Activated CD8-positive, alpha-beta memory T cell treated with anti-CD3 and anti-CD28 coated beads for 1 hour (primary cell): ENCODE measurements around the gene ESR2.
"Not testable (repeated sequence)": the region's sequence is repeated elsewhere in the genome, so short reads cannot be mapped to it uniquely, and the experiment has no call there.

Experiments
- DNase-seq, 2 donors: peaks; one replicate each; pipeline ENCODE4 v3.0.0-alpha.2; 2020; ENCODE audit warnings: low read depth in 1 of 2; ENCODE audit errors: extremely low read depth in 1 of 2

ESR2 gene

GRCh38 chr14:64158608-64159007 lies 135.6 kb downstream of the ESR2 start:
- no peak for DNase-seq

GRCh38 chr14:64149921-64150320 lies 144.2 kb downstream of the ESR2 start:
- no peak for DNase-seq

DNA sequence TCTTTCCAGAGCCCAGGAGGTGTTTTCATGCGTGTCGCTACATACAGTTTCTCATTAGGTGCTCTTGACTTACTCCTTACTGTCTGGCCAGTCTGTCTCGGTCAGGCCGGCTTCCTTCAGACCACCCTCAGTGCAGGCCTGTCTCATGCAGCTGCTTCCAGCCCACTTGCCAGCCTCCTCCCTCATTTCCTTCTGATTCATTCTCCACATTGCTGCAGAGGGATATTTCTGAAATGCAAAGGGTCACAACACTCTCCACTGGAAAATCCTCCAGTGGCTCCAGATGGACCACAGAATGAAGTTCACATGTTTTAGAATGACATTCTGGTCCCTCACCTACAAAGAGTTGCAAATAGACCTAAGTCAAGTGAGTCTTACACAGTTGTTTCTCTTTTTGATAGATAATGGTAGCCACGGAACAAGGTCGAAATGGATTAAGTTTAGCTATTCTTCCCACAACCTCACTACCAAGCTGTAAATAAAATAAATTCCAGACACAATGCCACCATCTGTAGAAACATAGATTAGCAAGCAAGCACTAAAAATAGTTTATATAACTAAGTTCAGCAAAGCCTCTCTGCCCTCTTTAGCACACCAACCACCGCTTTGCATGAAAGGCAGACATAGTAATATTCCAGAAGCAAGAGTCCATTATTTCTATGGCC lies 146.9 kb downstream of the ESR2 start:
- no peak for DNase-seq

- no peak for DNase-seq
Measured at GRCh38 chr14:64137657-64138290, 156.4 kb downstream of the ESR2 start.

- no peak for DNase-seq
Measured at GRCh38 chr14:64126548-64126947, 167.6 kb downstream of the ESR2 start.

DNA sequence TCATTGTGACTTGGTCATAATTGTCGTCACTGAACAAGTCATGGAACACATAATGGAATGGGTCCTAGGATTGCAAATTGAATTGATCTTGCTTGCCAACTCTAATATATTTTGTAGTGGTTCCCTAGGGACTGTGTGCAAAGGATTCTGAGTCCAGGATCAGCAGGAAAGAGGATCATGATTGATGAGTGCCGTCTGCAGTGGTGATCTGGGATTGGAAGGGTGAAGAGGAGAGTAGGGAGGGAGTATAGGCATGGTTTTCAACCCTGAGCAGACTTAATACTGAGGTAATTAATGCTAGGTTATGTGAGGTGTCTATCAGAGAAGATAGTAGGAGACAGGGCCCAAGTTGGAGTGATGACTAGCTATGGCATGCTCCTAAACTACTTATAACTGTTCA lies 168.9 kb downstream of the ESR2 start:
- DNase-seq: no peak

DNA sequence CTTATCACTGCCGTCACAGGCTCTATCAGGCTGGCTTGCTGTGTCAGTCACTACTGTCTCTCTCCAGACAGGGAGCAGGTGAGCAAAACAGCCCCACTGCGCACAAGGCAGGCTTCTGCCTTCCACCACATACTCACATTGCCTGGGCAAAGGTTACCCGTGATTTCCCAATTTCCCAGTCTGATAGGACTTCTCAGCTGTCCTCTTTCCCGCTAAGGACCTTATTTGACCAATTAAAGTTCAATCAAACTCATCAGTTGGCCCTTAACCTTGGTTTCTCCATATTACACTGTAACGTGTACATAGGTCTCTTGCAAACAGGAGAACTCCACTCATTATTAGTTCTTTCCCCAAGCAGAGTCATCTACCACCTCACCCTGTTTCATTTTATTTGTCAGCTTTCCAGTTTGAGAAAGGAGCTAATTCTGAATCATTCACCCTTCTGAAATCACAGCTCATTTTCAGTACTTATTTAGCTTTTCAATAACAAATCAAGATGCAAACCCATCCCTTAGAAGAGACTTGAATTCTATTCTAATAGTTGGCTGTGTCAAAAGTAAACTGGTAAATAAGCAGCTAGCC lies 170.8 kb downstream of the ESR2 start:
- DNase-seq: no peak

GRCh38 chr14:64119980-64120379 lies 174.2 kb downstream of the ESR2 start:
- no peak for DNase-seq

GRCh38 chr14:64119500-64119899 lies 174.7 kb downstream of the ESR2 start:
- DNase-seq: no peak

DNA sequence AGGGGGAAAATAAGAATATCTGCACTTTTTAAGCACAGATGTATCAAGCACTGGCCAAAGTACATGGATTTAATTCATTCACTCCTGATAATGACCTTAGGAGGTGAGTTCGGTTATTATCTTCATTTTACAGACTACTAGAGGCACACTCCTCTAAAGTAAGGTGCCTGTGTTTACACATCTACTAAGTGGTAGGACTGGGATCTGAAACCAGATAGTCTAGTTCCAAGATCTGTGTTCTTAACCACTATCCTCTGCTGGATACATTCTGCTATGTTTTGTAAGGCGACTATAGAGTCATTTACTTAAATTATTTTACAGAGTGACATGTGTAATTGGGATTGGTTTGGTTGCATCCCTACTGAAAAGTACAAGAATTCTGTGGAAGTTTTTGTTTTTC lies 175.3 kb downstream of the ESR2 start:
- DNase-seq: no peak

DNA sequence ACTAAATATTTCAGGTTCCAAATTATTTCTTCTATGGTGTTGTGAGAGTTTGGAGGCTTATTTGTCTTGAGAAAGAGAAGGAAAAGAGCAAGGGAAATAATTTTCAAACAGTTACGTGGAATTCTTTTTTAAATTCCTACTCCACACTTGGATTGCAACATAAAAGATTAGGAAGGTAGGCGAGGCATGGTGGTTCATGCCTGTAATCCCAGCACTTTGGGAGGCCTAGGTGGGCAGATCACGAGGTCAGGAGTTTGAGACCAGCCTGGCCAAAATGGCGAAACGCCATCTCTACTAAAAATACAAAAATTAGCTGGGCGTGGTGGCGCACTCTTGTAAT lies 175.8 kb downstream of the ESR2 start:
- DNase-seq: not testable (repeated sequence)

- no peak for DNase-seq
Measured at GRCh38 chr14:64117671-64118402, 176.3 kb downstream of the ESR2 start.

- DNase-seq: no peak
Measured at GRCh38 chr14:64115401-64115800, 178.8 kb downstream of the ESR2 start.

- DNase-seq: no peak
Measured at GRCh38 chr14:64114796-64115195, 179.4 kb downstream of the ESR2 start.

- DNase-seq: no peak
Measured at GRCh38 chr14:64114166-64114565, 180.0 kb downstream of the ESR2 start.

GRCh38 chr14:64112867-64113678 lies 181.1 kb downstream of the ESR2 start:
- DNase-seq: no peak

- DNase-seq: no peak
Measured at GRCh38 chr14:64110802-64111201, 183.4 kb downstream of the ESR2 start.

DNA sequence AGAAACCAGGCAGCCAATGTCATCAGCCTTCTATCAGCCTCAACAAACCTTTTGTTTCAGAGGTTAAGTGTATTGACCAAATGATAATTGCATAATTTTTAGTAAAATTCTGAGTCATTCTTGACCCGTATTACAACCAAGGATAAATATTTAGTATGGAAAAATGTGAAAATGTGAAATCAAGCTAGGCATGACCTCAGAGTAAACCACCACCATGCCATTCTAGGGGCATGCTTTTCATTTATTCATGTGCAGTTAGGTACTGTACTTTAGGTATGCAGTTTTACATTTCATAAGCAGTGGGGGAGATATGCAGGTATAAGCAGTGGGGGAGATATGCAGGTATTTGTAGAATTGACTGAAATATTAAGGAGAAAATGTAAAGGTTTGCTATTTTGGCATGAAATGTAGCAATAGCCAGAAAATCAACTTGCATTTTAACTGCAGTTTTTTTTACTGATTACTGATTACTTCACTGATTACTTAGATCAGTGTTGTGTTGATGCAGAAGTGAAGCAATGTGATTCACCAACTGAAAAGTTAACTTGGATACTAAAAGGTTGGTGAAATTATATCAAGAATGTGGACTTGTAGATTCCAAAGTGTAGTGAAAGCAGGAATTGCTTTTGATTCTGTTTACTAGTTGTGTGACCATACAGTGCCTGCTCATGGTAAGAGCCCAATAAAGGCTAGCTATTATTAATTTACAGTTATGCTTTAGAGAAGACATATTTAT lies 184.2 kb downstream of the ESR2 start:
- DNase-seq: no peak

- no peak for DNase-seq
Measured at GRCh38 chr14:64107438-64107837, 186.7 kb downstream of the ESR2 start.

- no peak for DNase-seq
Measured at GRCh38 chr14:64098120-64098519, 196.1 kb downstream of the ESR2 start.
